Urothelium cell line (cell line): Measurements from ENCODE around the gene SIRPA.

ENCODE experiments used
- DNase-seq: peaks from one replicate; pipeline ENCODE4 v3.0.0; 2011; ENCODE audit warnings: low spot score, mixed read lengths
- FAIRE-seq: peaks from 2 replicates; lab custom pipeline; 2011; peaks lifted over from hg19 to GRCh38; lab: Jason Lieb, UNC

The SIRPA gene

DNA sequence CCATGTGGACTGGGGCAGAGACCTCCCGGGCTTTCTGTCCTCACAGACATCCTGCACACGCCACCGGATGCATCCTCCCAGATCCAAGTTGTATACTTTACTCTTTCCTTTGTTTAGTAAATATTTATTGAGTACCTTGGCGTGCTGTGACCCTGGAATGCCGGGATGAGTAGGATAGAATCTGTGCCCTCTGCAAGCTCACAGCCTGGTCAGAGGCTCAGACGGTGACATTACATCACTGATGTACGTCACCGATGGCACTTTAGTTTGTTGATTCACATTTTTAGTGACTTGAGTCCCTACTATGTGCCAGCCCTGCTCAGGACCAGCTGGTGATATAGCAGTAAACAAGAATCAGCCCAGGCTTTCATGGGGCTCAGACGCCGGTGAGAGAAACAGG lies 32.9 kb downstream of the SIRPA start:
- FAIRE-seq: no peak
- no peak for DNase-seq

- no peak for DNase-seq
- no peak for FAIRE-seq
Observed at GRCh38 chr20:1928782-1929181, 33.6 kb downstream of the SIRPA start.

DNA sequence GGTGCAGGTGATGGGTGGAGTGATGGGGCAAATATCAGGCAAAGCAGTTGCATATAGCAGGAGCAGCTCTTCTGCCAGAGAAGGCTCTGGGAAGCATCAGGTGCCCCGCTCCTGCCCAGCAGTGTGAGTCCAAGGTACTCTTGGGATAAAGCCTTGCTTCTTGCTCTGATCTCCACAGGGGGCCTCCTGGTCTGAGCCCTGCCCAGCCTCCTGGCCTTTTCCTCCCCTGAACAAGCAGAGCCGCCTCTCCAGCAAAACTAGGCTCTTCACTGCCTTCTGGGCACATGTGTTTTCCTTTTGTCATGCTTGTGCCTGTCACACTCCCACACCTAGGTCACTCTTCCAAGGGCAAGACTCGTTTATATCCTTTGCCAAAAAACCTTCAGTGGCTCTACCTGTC lies 34.3 kb downstream of the SIRPA start:
- no peak for FAIRE-seq
- no peak for DNase-seq

- FAIRE-seq: no peak
Observed at GRCh38 chr20:1930165-1930564, 35.0 kb downstream of the SIRPA start.

DNA sequence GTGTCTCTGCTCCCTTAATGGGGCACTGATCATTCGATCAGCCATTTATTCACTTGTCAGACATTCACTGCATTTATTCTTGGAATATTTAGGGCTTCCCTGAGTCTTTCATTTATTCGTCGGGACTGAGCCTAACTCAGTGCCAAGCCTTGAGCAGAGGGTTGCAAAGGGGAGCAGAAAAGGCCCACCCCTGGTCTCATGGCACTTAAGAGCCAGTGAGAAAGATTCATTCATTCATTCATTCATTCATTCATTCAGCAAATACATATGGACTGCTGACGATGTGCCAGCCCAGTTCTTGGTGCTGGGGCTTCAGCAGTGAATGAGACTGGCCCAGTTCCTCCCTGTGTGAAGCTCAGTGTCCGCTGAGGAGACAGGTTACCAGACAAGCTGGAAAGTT lies 36.6 kb downstream of the SIRPA start:
- DNase-seq (no peak), FAIRE-seq (no peak)

More at GRCh38 chr20:1930165-1930564, 35.0 kb downstream of the SIRPA start:
- DNase-seq: no peak

GRCh38 chr20:1932971-1933370 lies 37.8 kb downstream of the SIRPA start:
- FAIRE-seq (no peak), DNase-seq (no peak)

DNA sequence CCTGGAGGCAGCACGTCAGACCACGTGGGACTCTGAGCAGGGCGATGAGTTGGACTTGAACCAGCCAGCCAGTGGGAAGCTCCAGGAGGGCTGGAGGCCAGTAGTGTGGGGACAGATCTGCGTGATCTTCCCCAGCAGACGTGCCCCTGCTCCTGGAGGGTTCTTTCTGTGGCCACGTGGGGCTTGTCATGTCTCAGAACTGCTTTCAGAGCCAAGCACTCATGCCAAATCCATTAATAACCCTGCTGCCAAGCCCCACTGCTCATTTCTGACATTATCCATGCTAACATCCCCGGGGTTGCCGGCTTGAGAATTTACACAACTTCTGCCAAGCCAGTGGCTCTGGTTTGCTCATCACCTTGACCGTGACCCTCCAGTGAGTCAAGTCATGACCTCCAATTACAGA lies 38.3 kb downstream of the SIRPA start:
- FAIRE-seq: no peak
- DNase-seq: no peak

DNA sequence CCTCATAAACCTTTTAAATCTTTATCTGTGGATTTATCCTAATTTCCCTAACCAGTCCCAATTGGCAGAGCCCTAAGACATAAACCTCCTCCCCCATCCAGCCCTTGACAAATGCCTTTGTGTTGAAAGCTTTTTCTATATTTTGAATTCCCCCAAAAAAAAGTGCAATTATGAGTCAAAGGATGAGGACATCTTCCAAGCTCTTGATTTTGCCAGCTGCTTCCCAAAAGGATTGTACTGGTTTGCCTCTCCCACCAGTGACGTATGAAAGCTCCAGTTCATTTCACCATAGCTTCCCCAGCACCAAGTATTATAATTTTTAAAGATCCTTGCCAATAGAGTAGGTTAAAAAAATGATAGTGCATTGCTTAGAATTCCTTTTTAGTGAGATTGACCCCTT lies 38.9 kb downstream of the SIRPA start:
- no peak for FAIRE-seq

GRCh38 chr20:1934721-1935573 lies 39.7 kb downstream of the SIRPA start:
- FAIRE-seq (no peak), DNase-seq (no peak)

More for the DNA sequence above, 38.9 kb downstream of the SIRPA start:
- no peak for DNase-seq

DNA sequence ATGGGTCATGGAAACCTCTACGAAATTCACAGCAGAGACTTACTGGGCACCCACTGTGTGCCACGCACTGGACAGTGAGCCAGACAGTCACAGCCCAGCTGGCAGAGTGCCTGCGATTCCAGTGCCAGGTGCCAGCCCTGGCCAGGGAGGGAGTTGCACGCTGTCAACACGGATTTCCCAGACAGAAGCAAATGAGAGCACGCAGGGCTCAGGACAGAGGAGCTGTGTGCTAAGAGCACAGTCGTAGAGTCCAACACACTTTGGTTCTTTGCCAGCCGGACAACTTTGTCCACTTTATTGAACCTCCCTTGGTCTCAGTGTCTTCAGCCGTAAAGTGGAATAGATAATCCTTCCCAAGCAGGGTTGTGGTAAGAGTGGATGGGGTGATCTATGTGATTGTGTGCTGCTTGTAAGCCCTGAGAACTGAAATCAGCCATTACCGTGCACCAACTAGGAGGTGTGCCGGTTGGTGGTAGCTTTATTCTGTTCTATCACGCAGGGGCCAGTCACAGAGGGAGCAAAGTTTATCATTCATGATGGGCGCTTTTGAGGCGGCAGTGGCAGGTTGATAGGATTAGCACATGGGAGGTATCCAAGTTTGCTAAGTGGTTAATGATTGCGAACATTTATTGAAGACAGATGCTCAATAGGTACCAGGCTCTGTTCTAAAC lies 40.6 kb downstream of the SIRPA start:
- FAIRE-seq: no peak
- DNase-seq: no peak

- no peak for FAIRE-seq
Observed at GRCh38 chr20:1937316-1937976, 42.2 kb downstream of the SIRPA start.

GRCh38 chr20:1938464-1939269 lies 43.5 kb downstream of the SIRPA start:
- no peak for DNase-seq
- no peak for FAIRE-seq

More at GRCh38 chr20:1937316-1937976, 42.2 kb downstream of the SIRPA start:
- DNase-seq: no peak

DNA sequence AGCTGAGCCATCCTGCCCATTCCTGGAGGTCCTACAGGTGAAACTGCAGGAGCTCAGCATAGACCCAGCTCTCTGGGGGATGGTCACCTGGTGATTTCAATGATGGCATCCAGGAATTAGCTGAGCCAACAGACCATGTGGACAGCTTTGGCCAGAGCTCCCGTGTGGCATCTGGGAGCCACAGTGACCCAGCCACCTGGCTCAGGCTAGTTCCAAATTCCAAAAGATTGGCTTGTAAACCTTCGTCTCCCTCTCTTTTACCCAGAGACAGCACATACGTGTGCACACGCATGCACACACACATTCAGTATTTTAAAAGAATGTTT lies 44.0 kb downstream of the SIRPA start:
- DNase-seq (no peak), FAIRE-seq (no peak)

- peak; percentile 17 for FAIRE-seq
Observed at GRCh38 chr20:1940581-1940980, 45.4 kb downstream of the SIRPA start.

GRCh38 chr20:1941226-1941625 lies 46.0 kb downstream of the SIRPA start:
- no peak for FAIRE-seq
- no peak for DNase-seq

More at GRCh38 chr20:1940581-1940980, 45.4 kb downstream of the SIRPA start:
- no peak for DNase-seq

DNA sequence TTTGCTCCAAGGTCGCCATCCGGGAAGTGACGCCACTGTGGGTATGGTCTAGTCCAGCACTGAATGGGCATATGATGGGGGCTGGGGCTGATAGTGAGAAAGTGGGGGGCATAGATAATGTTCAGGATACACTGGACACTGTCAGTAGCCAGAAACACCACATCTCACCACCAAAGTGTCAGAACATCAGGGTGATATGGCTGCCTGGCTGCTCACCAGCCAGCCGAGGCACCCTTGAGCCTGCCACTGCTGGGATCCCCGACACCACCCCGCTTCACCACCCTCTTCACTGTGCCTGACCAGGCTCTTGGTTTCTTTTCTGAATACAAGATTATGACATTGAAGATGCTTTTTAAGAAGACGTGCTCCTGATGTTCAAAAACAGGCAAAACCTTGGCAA lies 46.9 kb downstream of the SIRPA start:
- FAIRE-seq (no peak), DNase-seq (no peak)

- FAIRE-seq (peak; percentile 17), DNase-seq (no peak)
Observed at GRCh38 chr20:1942486-1943274, 47.5 kb downstream of the SIRPA start.

DNA sequence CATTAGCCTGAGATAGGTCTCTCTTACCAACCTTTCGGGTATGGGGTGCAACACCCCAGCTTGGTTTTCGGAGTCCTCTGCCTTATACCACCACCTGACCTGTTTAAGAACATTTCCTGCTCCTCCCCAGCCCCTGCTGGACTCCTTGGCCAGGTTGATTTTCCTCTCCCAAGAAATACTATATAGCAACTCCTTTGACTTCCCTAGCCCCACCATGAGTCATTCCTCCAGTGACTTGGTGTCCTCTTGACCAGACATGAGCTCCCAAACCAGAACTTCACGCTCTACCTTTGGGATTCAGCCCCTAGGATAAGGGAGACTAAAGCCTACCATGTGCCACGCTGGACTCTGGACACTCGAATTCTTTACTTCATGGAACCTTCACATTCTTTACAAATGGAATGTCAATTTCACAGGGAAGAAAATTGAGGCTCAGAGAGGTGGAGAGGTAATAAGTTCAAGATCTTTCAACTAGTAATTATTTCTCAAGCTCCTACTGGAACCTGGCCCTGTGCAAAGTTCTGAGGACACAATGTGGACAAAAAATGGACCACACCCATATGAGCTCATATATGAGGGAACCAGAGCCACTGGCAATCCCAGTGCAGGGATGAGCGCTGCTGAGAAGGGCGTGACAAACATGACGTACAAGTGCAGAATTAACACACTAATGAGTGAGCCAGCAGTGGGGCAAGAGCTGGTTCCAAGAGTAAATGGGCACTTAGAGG lies 48.2 kb downstream of the SIRPA start:
- DNase-seq (no peak), FAIRE-seq (no peak)

DNA sequence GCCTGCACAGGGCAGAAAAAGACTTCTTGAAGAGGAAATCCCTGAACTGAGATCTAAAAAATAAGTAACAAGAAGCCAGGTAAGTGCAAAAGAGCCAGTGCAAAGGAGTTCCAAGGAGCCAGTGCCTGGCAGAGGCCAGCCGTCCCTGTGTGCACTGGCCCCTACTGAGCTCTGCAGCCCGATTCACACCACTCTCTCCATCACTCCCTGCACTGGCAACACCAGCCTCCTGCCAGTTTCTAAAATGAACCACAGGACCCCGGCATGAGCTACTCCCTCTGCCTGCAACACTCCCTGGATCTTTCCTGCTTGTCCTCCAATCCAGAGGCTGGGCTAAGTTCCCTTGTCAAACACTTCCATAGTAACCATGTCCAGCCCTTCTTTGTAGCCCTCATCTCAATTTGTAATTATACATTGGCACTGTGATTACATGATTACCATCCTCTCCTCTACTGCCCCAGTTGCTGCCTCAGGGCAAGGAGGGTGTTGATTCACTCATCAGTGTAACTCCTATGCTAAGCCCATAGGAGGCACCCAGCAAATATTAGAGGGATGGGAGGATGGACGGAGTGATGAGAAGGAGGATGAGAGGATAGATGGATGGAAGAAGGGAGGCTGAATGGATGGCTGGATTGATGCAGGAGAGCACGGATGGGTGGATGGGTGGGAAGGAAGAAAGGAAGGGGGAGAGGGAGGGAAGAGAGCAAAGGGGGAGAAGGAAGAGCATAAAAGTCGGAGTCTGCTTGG lies 49.3 kb downstream of the SIRPA start:
- DNase-seq (no peak), FAIRE-seq (no peak)
